Vagina (tissue), 2 donors: ENCODE data around the gene KRTAP10-5. TPM values are rescaled to one million over a fixed set of nuclear protein-coding genes. Genes with fewer than 3 reads are reported as not detected.
"Not testable (repeated sequence)": the region's sequence is repeated elsewhere in the genome, so short reads cannot be mapped to it uniquely, and the experiment has no call there.

Source experiments
- DNase-seq, 2 donors: peaks; one replicate each; pipeline ENCODE4 v3.0.0-alpha.2; 2017; ENCODE audit errors: extremely low spot score in 2 of 2
- H3K27ac ChIP-seq: fragments of 200-600 bp; sonication (generic); one replicate; pipeline ENCODE4 v1.5.1; 2019
- H3K27me3 ChIP-seq: fragments of 200-600 bp; sonication (generic); one replicate; pipeline ENCODE4 v1.5.1; 2019
- H3K36me3 ChIP-seq, 2 donors: fragments of 200-600 bp; sonication (generic); one replicate each; pipeline ENCODE4 v1.5.1; 2017 to 2019
- H3K4me1 ChIP-seq: fragments of 200-600 bp; sonication (generic); one replicate; pipeline ENCODE4 v1.5.1; 2019
- H3K4me3 ChIP-seq, 2 donors: fragments of 200-600 bp; sonication (generic); 1 replicate in 1 of 2; 2 replicates in 1 of 2; pipeline ENCODE4 v1.5.1; 2016 to 2019
- H3K9me3 ChIP-seq: fragments of 200-600 bp; sonication (generic); one replicate; pipeline ENCODE4 v1.5.1; 2019
- CTCF ChIP-seq, 3 experiments: fragments of 450-650 bp in 2 of 3; fragments of 200-600 bp in 1 of 3; sonication (generic) in 1 of 3; IDR thresholded peaks; one replicate each; pipeline ENCODE4 v1.5.1; 2017 to 2019; ENCODE audit warnings: antibody characterized with exemption in 3 of 3, mild to moderate bottlenecking in 2 of 3, moderate library complexity in 2 of 3
- POLR2A ChIP-seq, 2 donors: fragments of 450-650 bp; IDR thresholded peaks; one replicate each; pipeline ENCODE4 v1.6.1; 2017; ENCODE audit warnings: antibody characterized with exemption in 2 of 2, mild to moderate bottlenecking in 2 of 2, moderate library complexity in 2 of 2
- POLR2AphosphoS5 ChIP-seq, 2 donors: sonication (generic); formaldehyde crosslinking; IDR thresholded peaks; one replicate each; pipeline ENCODE4 v1.9.0; 2017; ENCODE audit warnings: antibody characterized with exemption in 2 of 2, mild to moderate bottlenecking in 2 of 2, low read depth in 1 of 2; ENCODE audit not compliant: insufficient read depth in 1 of 2
- intact Hi-C: fragments of 100-400 bp; cut with DNase I; formaldehyde crosslinking; loops from one replicate; pipeline ENCODE4 v1.15.1; 2023
- total RNA-seq: library from RNA; depleted of rRNA; stranded (reverse); fragments of >200 nt; gene quantifications from one replicate; pipeline ENCODE4 v1.2.3, GENCODE V29; 2016

Gene KRTAP10-5
- total RNA-seq = not detected

- DNase-seq = peak; percentile 16 to 77
- not testable (repeated sequence) for H3K27me3 ChIP-seq, H3K27ac ChIP-seq, H3K4me3 ChIP-seq, H3K9me3 ChIP-seq, H3K36me3 ChIP-seq, H3K4me1 ChIP-seq
- intact Hi-C loops = loop anchor here (10.0 kb wide), 1 partner anchor 126 kb away; the partner anchor contains the start of gene LRRC3
These were observed at the start of gene KRTAP10-5 for GRCh38 chr21:44580231-44580821. Gene KRTAP10-5, minus strand, starts transcription at chr21:44580604. Its CDS starts 26 bp downstream, at chr21:44580578.

- DNase-seq = no peak
- Histone ChIP-seq H3K4me1 (no peaks in the 10 kb centered on the region), H3K27me3 (no peaks in the 10 kb centered on the region), H3K4me3 (no peak overlapping the region), H3K9me3 (peaks cover 4% of the 10 kb centered on the region), H3K27ac (no peak overlapping the region), H3K36me3 (no peaks in the 10 kb centered on the region)
- intact Hi-C loops = no loop called here
- TF ChIP-seq POLR2AphosphoS5 (IDR thresholded peaks at IDR 0.05; ENCODE audit: insufficient read depth in 1 of 2, low read depth in 1 of 2) = no peak
- TF ChIP-seq CTCF (IDR thresholded peaks at IDR 0.05) = no peak
- no peak for TF ChIP-seq POLR2A (IDR thresholded peaks at IDR 0.05)
These were observed 48.4 kb upstream of the KRTAP10-5 start for GRCh38 chr21:44628707-44629391.

- H3K4me3 ChIP-seq, H3K9me3 ChIP-seq, H3K27me3 ChIP-seq, intact Hi-C loops, H3K36me3 ChIP-seq, H3K27ac ChIP-seq, H3K4me1 ChIP-seq: not testable (repeated sequence)
- DNase-seq = peak in 1 of 2 donors; percentile 58
These were observed 47.4 kb upstream of the KRTAP10-5 start for GRCh38 chr21:44627831-44628233.

- H3K36me3 ChIP-seq, H3K4me3 ChIP-seq, H3K4me1 ChIP-seq, intact Hi-C loops, H3K27me3 ChIP-seq, H3K27ac ChIP-seq, H3K9me3 ChIP-seq: not testable (repeated sequence)
- peak in 1 of 2 donors; percentile 29 for DNase-seq
These were observed 46.9 kb upstream of the KRTAP10-5 start for GRCh38 chr21:44627181-44627822.

- Histone ChIP-seq H3K4me3 (no peak within 1 kb of the TSS), H3K36me3 (no peaks in the 10 kb centered on the region), H3K4me1 (no peaks in the 10 kb centered on the region), H3K27ac (no peak within 1 kb of the TSS), H3K27me3 (no peaks in the 10 kb centered on the region), H3K9me3 (peaks cover 6% of the 10 kb centered on the region)
- no peak for DNase-seq
- intact Hi-C loops = no loop called here
- TF ChIP-seq POLR2A (IDR thresholded peaks at IDR 0.05) (no peak), CTCF (IDR thresholded peaks at IDR 0.05) (no peak), POLR2AphosphoS5 (IDR thresholded peaks at IDR 0.05; ENCODE audit: insufficient read depth in 1 of 2, low read depth in 1 of 2) (no peak)
These were observed 46.3 kb upstream of the KRTAP10-5 start, which contains the start of gene KRTAP10-9 for GRCh38 chr21:44626673-44627143. Gene KRTAP10-9, plus strand, starts transcription at chr21:44627093. Its CDS starts 79 bp downstream, at chr21:44627172.

- Histone ChIP-seq H3K27ac (no peak overlapping the region), H3K36me3 (no peaks in the 10 kb centered on the region), H3K27me3 (no peaks in the 10 kb centered on the region), H3K9me3 (peaks cover 6% of the 10 kb centered on the region), H3K4me1 (no peaks in the 10 kb centered on the region), H3K4me3 (no peak overlapping the region)
- no peak for TF ChIP-seq CTCF (IDR thresholded peaks at IDR 0.05)
- TF ChIP-seq POLR2AphosphoS5 (IDR thresholded peaks at IDR 0.05; ENCODE audit: insufficient read depth in 1 of 2, low read depth in 1 of 2) = no peak
- TF ChIP-seq POLR2A (IDR thresholded peaks at IDR 0.05) = no peak
- no peak for DNase-seq
- intact Hi-C loops = no loop called here
These were observed 45.9 kb upstream of the KRTAP10-5 start for GRCh38 chr21:44626262-44626661.
